Erythroblast (primary cell): ENCODE measurements around the gene C16orf54.

Experiments used
- GATA1 ChIP-seq: IDR thresholded peaks from 2 replicates; pipeline ENCODE4 v1.6.1; 2011; ENCODE audit warnings: low read depth, mild to moderate bottlenecking, control low read depth, low read length, moderate library complexity
- POLR2A ChIP-seq: IDR thresholded peaks from 2 replicates; pipeline ENCODE4 v1.6.1; 2011; ENCODE audit warnings: mild to moderate bottlenecking, low read length

DNA sequence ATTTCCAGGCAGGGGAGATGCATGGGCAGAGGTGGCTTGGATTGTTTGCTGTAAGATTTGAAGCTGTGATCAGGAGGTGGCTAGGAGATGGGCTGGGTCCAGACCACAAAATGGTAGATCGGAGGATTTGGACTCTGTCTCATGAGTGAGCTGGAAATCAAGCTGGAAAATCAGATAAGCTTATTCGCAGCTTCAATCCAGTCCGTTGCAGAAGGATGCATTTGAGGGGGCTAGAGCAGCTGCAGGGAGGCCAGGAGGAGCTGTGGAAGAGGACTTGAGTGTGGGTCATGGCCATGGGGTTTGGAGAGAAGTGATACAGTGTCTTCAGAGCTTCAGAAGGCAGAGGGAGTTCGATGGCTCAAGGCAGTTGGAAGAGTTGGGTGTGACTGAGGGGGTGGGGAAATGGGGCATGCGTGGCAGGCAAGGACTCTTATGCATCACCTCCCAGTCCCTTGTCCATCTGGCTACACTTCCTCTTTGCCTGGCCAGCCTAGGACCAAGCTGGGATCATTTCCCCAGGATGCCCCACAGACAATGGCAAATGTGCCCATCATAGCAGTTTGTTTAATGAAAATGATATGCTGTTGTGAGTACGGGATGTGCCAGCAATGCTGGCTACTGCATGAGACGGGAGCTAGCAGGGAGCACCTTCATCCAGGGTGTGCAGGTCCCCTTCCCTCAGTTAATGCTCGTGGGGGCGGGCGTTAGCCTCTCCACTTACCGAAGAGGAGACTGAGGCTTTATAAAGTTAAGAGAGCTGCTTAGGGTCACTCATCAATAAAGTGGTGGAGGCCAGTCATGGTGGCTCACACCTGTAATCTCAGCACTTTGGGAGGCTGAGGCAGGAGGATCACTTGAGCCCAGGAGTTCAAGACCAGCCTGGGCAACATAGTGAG, 46.2 kb downstream of the C16orf54 start:
- TF ChIP-seq POLR2A (no peak), GATA1 (no peak)
